ENCODE results near the gene ZNF565. TPM values are rescaled to one million over a fixed set of nuclear protein-coding genes. Genes with fewer than 3 reads are reported as not detected.
A peak's percentile ranks its signal among the peaks of the same experiment; 100 is the strongest.

The ZNF565 gene
- total and polyA plus RNA-seq, 10 of the 15 experiments (the other 5 are each of a cell fraction or from before 2014, with no cell fraction given) = 0.72 to 2.2 (median 1.8) TPM

GRCh38 chr19:36150586-36150985, 63.9 kb downstream of the ZNF565 start (continued):
- TF ChIP-seq, protein P1, sequence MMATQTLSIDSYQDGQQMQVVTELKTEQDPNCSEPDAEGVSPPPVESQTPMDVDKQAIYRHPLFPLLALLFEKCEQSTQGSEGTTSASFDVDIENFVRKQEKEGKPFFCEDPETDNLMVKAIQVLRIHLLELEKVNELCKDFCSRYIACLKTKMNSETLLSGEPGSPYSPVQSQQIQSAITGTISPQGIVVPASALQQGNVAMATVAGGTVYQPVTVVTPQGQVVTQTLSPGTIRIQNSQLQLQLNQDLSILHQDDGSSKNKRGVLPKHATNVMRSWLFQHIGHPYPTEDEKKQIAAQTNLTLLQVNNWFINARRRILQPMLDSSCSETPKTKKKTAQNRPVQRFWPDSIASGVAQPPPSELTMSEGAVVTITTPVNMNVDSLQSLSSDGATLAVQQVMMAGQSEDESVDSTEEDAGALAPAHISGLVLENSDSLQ (IDR thresholded peaks at IDR 0.05) = no peak

DNA sequence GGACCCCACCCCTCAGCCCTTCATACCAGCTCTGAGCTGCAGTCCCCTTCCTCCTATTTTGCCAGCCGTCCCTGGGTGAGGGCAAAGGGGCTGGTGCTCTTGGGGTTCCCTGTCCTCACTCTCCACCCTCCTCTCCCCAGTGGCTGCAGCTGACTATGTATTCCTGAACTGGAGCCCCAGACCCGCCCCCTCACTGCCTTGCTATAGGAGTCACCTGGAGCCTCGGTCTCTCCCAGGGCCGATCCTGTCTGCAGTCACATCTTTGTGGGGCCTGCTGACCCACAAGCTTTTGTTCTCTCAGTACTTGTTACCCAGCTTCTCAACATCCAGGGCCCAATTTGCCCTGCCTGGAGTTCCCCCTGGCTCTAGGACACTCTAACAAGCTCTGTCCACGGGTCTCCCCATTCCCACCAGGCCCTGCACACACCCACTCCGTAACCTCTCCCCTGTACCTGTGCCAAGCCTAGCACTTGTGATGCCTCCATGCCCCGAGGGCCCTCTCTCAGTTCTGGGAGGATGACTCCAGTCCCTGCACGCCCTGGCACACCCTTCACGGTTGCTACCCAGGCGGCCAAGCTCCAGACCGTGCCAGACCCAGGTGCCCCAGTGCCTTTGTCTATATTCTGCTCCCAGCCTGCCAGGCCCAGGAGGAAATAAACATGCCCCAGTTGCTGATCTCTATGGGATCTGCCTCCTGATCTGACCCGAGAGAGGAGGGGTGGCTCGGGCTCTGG, 64.6 kb downstream of the ZNF565 start:
- no peak for FAIRE-seq
- H2AFZ ChIP-seq (ENCODE audit: control insufficient read depth, low read depth, low read length) = no peak overlapping the region
- 95% methylated on average over 13 of the region's 13 CpGs for whole genome bisulfite sequencing (ENCODE audit: insufficient coverage, insufficient replicate concordance, low lambda C conversion rate, missing lambda C conversion rate)
- in situ Hi-C loops (cut with MboI) = no loop called here
- H3K9ac ChIP-seq (ENCODE audit: control insufficient read depth, insufficient read depth, low read length) = no peak overlapping the region
- no peak overlapping the region for H3K4me3 ChIP-seq
- no peak for ATAC-seq
- H4K20me1 ChIP-seq (ENCODE audit: control insufficient read depth, insufficient read depth) = no peaks in the 10 kb centered on the region
- intact Hi-C loops (cut with micrococcal nuclease; ENCODE audit: unreplicated experiment) = no loop called here
- CTCF ChIA-PET = no interaction called here
- TSS peak; percentile 52 for BruUV-seq (replicated peaks)
- no peak overlapping the region for H3K4me2 ChIP-seq (ENCODE audit: control insufficient read depth, insufficient read depth)
- RAD21 ChIA-PET (ENCODE audit: unreplicated experiment) = no interaction called here
- no peaks in the 10 kb centered on the region for H3K9me3 ChIP-seq (replicated peaks; ENCODE audit: control insufficient read depth, insufficient read depth, low read length)
- no peak for TF ChIP-seq DPF2 (IDR thresholded peaks at IDR 0.05)
- no peak for TF ChIP-seq CREB1 (IDR thresholded peaks at IDR 0.05; ENCODE audit: low read depth)
- TF ChIP-seq NR2C1 (IDR thresholded peaks at IDR 0.05) = no peak
- no peak for TF ChIP-seq POLR2A (IDR thresholded peaks at IDR 0.05; ENCODE audit: low read depth, low read length)
- no peak for TF ChIP-seq BMI1 (IDR thresholded peaks at IDR 0.05; ENCODE audit: borderline replicate concordance)
- no peak for TF ChIP-seq ZBED1 (IDR thresholded peaks at IDR 0.05; ENCODE audit: borderline replicate concordance)
- TF ChIP-seq RB1 (IDR thresholded peaks at IDR 0.05; ENCODE audit: borderline replicate concordance) = no peak
- no peak for TF ChIP-seq PML (IDR thresholded peaks at IDR 0.05; ENCODE audit: low read length)
- no peak for TF ChIP-seq ZBTB33 (IDR thresholded peaks at IDR 0.05)
- TF ChIP-seq SMAD5 (IDR thresholded peaks at IDR 0.05; ENCODE audit: low read depth) = no peak
- TF ChIP-seq SREBF1 (IDR thresholded peaks at IDR 0.05; ENCODE audit: low read length) = no peak
- SMC1A ChIA-PET (ENCODE audit: uncharacterized antibody, unreplicated experiment) = no interaction called here
- H3K27me3 ChIP-seq (replicated peaks in 1 of 2; ENCODE audit: control insufficient read depth in 2 of 2, insufficient read depth in 2 of 2, low read length in 1 of 2) = no peaks in the 10 kb centered on the region
- H3K79me2 ChIP-seq (ENCODE audit: control insufficient read depth, insufficient read depth, low read length) = no peaks in the 10 kb centered on the region
- peaks cover 14 to 19% of the 10 kb centered on the region in 2 experiments for H3K36me3 ChIP-seq (ENCODE audit: control insufficient read depth in 2 of 2, insufficient read depth in 2 of 2, low read length in 1 of 2)
- no peak for DNase-seq (ENCODE audit: low read depth, low spot score)
- H3K4me1 ChIP-seq (ENCODE audit: control insufficient read depth, insufficient read depth, low read length) = no peaks in the 10 kb centered on the region
- POLR2A ChIA-PET = no interaction called here
- no peak overlapping the region for H3K27ac ChIP-seq (ENCODE audit: control insufficient read depth, insufficient read depth)
